Activated CD8-positive, alpha-beta memory T cell treated with anti-CD3 and anti-CD28 coated beads, Interleukin-2, amount 50 U/mL, for 24 hours (primary cell): ENCODE data around the gene NOL3.

Source experiments
- DNase-seq: peaks from one replicate; pipeline ENCODE4 v3.0.0-alpha.2; 2020; ENCODE audit errors: extremely low read depth

NOL3 gene

GRCh38 chr16:67206838-67207248, 36.5 kb downstream of the NOL3 start:
- DNase-seq = no peak

GRCh38 chr16:67207249-67208091, 37.1 kb downstream of the NOL3 start:
- DNase-seq = no peak

GRCh38 chr16:67208154-67208896, 38.0 kb downstream of the NOL3 start:
- DNase-seq = no peak

- DNase-seq = no peak
Observed at GRCh38 chr16:67209565-67209964, 39.2 kb downstream of the NOL3 start.

GRCh38 chr16:67210069-67210937, 40.0 kb downstream of the NOL3 start:
- no peak for DNase-seq

GRCh38 chr16:67211674-67212073, 41.3 kb downstream of the NOL3 start:
- no peak for DNase-seq

GRCh38 chr16:67212766-67213165, 42.4 kb downstream of the NOL3 start:
- no peak for DNase-seq

GRCh38 chr16:67213197-67214019, 43.1 kb downstream of the NOL3 start:
- DNase-seq = no peak

GRCh38 chr16:67215706-67216105, 45.4 kb downstream of the NOL3 start:
- no peak for DNase-seq

- DNase-seq = no peak
Observed at GRCh38 chr16:67216612-67217490, 46.5 kb downstream of the NOL3 start.

- DNase-seq = no peak
Observed at GRCh38 chr16:67223992-67224391, 53.7 kb downstream of the NOL3 start.
